H1 (cell line): ENCODE results near the gene PAQR7. TPM values are rescaled to one million over a fixed set of nuclear protein-coding genes. Genes with fewer than 3 reads are reported as not detected.

ENCODE experiments used
- BCL11A ChIP-seq, 2 experiments: IDR thresholded peaks; one replicate each; pipeline ENCODE4 v1.6.1; 2011; ENCODE audit warnings: low read depth in 2 of 2, low read length in 2 of 2, mild to moderate bottlenecking in 2 of 2
- CBX8 ChIP-seq: fragments of 300-800, 300-1000 bp; sonication (generic); IDR thresholded peaks from 2 replicates; pipeline ENCODE4 v1.7.1; 2016; ENCODE audit warnings: low read depth, low read length, borderline replicate concordance
- CEBPB ChIP-seq: IDR thresholded peaks from 2 replicates; pipeline ENCODE4 v1.6.1; 2012; ENCODE audit warnings: low read depth, low read length
- HDAC6 ChIP-seq: IDR thresholded peaks from one replicate; pipeline ENCODE4 v1.7.1; 2012; ENCODE audit warnings: low read depth, mild to moderate bottlenecking, inconsistent platforms, low read length, moderate library complexity
- MAX ChIP-seq: IDR thresholded peaks from 2 replicates; pipeline ENCODE4 v1.6.1; 2012; ENCODE audit warnings: inconsistent platforms
- NANOG ChIP-seq: IDR thresholded peaks from 2 replicates; pipeline ENCODE4 v1.6.1; 2011; ENCODE audit warnings: low read length, low read depth, mild to moderate bottlenecking, inconsistent platforms; ENCODE audit not compliant: insufficient read depth, poor library complexity, severe bottlenecking
- POLR2AphosphoS5 ChIP-seq: IDR thresholded peaks from 2 replicates; pipeline ENCODE4 v1.6.1; 2011; ENCODE audit warnings: low read depth, low read length
- SP1 ChIP-seq: IDR thresholded peaks from 2 replicates; pipeline ENCODE4 v1.6.1; 2011; ENCODE audit warnings: low read depth, low read length
- TBP ChIP-seq: IDR thresholded peaks from 2 replicates; pipeline ENCODE4 v1.6.1; 2011; ENCODE audit warnings: low read depth, low read length, improper control_type of control experiment
- TEAD4 ChIP-seq: IDR thresholded peaks from 2 replicates; pipeline ENCODE4 v1.6.1; 2012; ENCODE audit warnings: low read depth, low read length, inconsistent platforms, mixed read lengths
- YY1 ChIP-seq: IDR thresholded peaks from 2 replicates; pipeline ENCODE4 v1.6.1; 2011; ENCODE audit warnings: low read depth, mild to moderate bottlenecking, low read length
- polyA plus RNA-seq, 7 experiments: library from polyadenylated mRNA; depleted of rRNA in 3 of 7; stranded (reverse) in 5 of 7; unstranded in 2 of 7; fragments of >200 nt in 5 of 7; fragments of 200-250 nt in 2 of 7; gene quantifications; 1 replicate in 5 of 7; 2 replicates in 1 of 7; 4 replicates in 1 of 7; pipeline versions ENCODE4 v1.2.1 to v1.2.3, GENCODE V29; 2011 to 2013; ENCODE audit warnings: missing spikeins in 2 of 7, mixed read lengths in 2 of 7
- total RNA-seq: library from RNA; stranded (reverse); fragmentation: NEBNext Ultra II Directional; extraction: Animal tissue kit (Norgen Biotek cat#: 25700); gene quantifications from 2 replicates; pipeline ENCODE4 v1.2.1, GENCODE V29; 2021
- TF ChIP-seq, protein P1 (sequence below), 3 experiments: IDR thresholded peaks; 1 replicate in 2 of 3; 2 replicates in 1 of 3; pipeline versions ENCODE4 v1.5.1 to v1.6.1; 2011; ENCODE audit warnings: low read length in 3 of 3, mild to moderate bottlenecking in 3 of 3, inconsistent platforms in 2 of 3, low read depth in 1 of 3, moderate library complexity in 1 of 3; ENCODE audit not compliant: insufficient read depth in 1 of 3; ENCODE audit errors: control extremely low read depth in 1 of 3

Gene PAQR7
- total and polyA plus RNA-seq, 2 of the 8 experiments (the other 6 are each of a cell fraction or from before 2014, with no cell fraction given): 7.3 to 7.4 TPM

DNA sequence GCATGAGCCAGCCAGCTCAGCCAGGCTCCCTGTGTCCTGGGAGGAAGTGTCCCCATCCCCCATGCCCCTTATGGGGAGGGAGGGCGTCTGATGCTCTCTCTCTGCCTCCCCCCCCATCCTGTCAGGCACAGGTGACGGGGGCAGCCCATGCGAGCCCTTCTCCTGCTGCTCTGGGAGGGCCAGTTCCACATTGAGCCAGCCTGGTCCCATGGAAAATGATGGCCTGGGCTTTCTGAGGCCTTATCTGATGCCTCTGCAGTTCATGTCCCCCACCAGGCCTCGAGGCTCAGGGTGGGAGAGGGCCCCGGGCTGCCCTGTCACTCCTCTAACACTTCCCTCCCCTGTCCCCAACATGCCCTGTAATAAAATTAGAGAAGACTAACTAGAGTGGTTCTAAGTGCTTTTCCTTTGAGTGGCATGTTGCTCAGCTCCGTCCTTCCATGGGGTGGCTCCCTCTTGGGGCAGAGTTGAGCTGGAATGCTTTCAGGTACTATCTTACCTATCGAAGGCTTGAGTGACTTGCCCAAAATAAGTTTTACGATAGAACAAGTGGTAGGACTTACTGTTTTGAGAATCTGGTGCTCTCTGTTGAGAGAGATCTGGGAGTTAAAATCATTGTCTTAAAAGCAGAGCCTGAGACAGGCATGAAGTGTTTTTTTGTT lies 57.5 kb downstream of the PAQR7 start (continued):
- no peak for TF ChIP-seq CBX8
- TF ChIP-seq POLR2AphosphoS5: no peak
- no peak for TF ChIP-seq YY1
- no peak for TF ChIP-seq BCL11A (IDR thresholded peaks at IDR 0.05; ENCODE audit: low read depth in 2 of 2, low read length in 2 of 2)
- TF ChIP-seq, protein P1, sequence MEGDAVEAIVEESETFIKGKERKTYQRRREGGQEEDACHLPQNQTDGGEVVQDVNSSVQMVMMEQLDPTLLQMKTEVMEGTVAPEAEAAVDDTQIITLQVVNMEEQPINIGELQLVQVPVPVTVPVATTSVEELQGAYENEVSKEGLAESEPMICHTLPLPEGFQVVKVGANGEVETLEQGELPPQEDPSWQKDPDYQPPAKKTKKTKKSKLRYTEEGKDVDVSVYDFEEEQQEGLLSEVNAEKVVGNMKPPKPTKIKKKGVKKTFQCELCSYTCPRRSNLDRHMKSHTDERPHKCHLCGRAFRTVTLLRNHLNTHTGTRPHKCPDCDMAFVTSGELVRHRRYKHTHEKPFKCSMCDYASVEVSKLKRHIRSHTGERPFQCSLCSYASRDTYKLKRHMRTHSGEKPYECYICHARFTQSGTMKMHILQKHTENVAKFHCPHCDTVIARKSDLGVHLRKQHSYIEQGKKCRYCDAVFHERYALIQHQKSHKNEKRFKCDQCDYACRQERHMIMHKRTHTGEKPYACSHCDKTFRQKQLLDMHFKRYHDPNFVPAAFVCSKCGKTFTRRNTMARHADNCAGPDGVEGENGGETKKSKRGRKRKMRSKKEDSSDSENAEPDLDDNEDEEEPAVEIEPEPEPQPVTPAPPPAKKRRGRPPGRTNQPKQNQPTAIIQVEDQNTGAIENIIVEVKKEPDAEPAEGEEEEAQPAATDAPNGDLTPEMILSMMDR (IDR thresholded peaks at IDR 0.05; ENCODE audit: control extremely low read depth in 1 of 3, insufficient read depth in 1 of 3, low read depth in 1 of 3, low read length in 3 of 3): peak; percentile 41 to 58 (median 44); a peak in 3 of 4 replicates
- TF ChIP-seq MAX: no peak
- TF ChIP-seq HDAC6: no peak
- no peak for TF ChIP-seq NANOG
- TF ChIP-seq CEBPB: no peak
- no peak for TF ChIP-seq TBP
- no peak for TF ChIP-seq SP1
- TF ChIP-seq TEAD4: 0 out of 2 replicates have a peak, but pooled peaks have one; percentile 37
- TF ChIP-seq, all 59 proteins: peak for 3
